GM12878 (cell line): ENCODE data around the gene ERC1. TPM values are rescaled to one million over a fixed set of nuclear protein-coding genes. Genes with fewer than 3 reads are reported as not detected.

Experiments
- ATAC-seq: fragments of 200-7000 bp; cut with Tn5 transposase; 3 replicates; pipeline ENCODE4 v1.9.1; 2020; ENCODE audit warnings: mild to moderate bottlenecking, moderate library complexity
- BruUV-seq: library from RNA; stranded (reverse); fragments of 400-500 nt; replicated peaks from 2 replicates; lab custom pipeline; 2021; lab: Mats Ljungman, UMichigan
- CTCF ChIA-PET: fragments of 300-600 bp; sonication (Branson Sonifier 250); formaldehyde crosslinking; extraction: SDS; loops from one replicate; lab custom pipeline; 2021; ENCODE audit warnings: inconsistent platforms; lab: Yijun Ruan, JAX
- POLR2A ChIA-PET: fragments of 350-600 bp; formaldehyde crosslinking; extraction: SDS; loops from one replicate; lab custom pipeline; 2021; ENCODE audit warnings: inconsistent platforms; lab: Charles Lee
- RAD21 ChIA-PET: fragments of 300-600 bp; sonication (Branson Sonifier 250); formaldehyde crosslinking; loops from one replicate; lab custom pipeline; 2023; ENCODE audit warnings: antibody characterized with exemption; ENCODE audit not compliant: unreplicated experiment; lab: Charles Lee
- SMC1A ChIA-PET: fragments of 300-600 bp; sonication (Branson Sonifier 250); formaldehyde crosslinking; loops from one replicate; lab custom pipeline; 2023; ENCODE audit not compliant: unreplicated experiment, uncharacterized antibody; lab: Charles Lee
- DNase-seq: peaks from one replicate; pipeline ENCODE4 v3.0.0-alpha.2; 2011; ENCODE audit warnings: low read depth, low spot score
- FAIRE-seq: peaks from 3 replicates; lab custom pipeline; 2011; peaks lifted over from hg19 to GRCh38; lab: Jason Lieb, UNC
- H2AFZ ChIP-seq: 2 replicates; pipeline ENCODE4 v1.6.0; 2011; ENCODE audit warnings: low read depth, low read length, control low read depth; ENCODE audit not compliant: control insufficient read depth
- H3K27ac ChIP-seq: 2 replicates; pipeline ENCODE4 v1.5.1; 2011; ENCODE audit warnings: control low read depth; ENCODE audit not compliant: control insufficient read depth, insufficient read depth
- H3K27me3 ChIP-seq, 2 experiments: replicated peaks in 1 of 2; 2 replicates each; pipeline versions ENCODE4 v1.6.0 to v1.6.1; 2011; ENCODE audit warnings: low read length in 1 of 2; ENCODE audit not compliant: control insufficient read depth in 2 of 2, insufficient read depth in 2 of 2
- H3K36me3 ChIP-seq, 2 experiments: 2 replicates each; pipeline ENCODE4 v1.5.1; 2011; ENCODE audit warnings: low read length in 1 of 2; ENCODE audit not compliant: control insufficient read depth in 2 of 2, insufficient read depth in 2 of 2
- H3K4me1 ChIP-seq: 2 replicates; pipeline ENCODE4 v1.6.1; 2011; ENCODE audit warnings: mild to moderate bottlenecking, low read length, moderate library complexity, mixed read lengths; ENCODE audit not compliant: control insufficient read depth, insufficient read depth
- H3K4me2 ChIP-seq: 2 replicates; pipeline ENCODE4 v1.6.0; 2011; ENCODE audit warnings: control low read depth; ENCODE audit not compliant: control insufficient read depth, insufficient read depth
- H3K4me3 ChIP-seq: fragments of 200-600 bp; sonication (generic); 2 replicates; pipeline ENCODE4 v1.5.1; 2016
- H3K79me2 ChIP-seq: 2 replicates; pipeline ENCODE4 v1.6.0; 2011; ENCODE audit warnings: low read length; ENCODE audit not compliant: control insufficient read depth, insufficient read depth
- H3K9ac ChIP-seq: 2 replicates; pipeline ENCODE4 v1.8.0; 2011; ENCODE audit warnings: low read length, control low read depth, mixed read lengths; ENCODE audit not compliant: control insufficient read depth, insufficient read depth
- H3K9me3 ChIP-seq: replicated peaks from 3 replicates; pipeline ENCODE4 v1.5.1; 2011; ENCODE audit warnings: mild to moderate bottlenecking, low read length; ENCODE audit not compliant: control insufficient read depth, insufficient read depth
- H4K20me1 ChIP-seq: 2 replicates; pipeline ENCODE4 v1.6.0; 2011; ENCODE audit not compliant: control insufficient read depth, insufficient read depth
- STAT1 ChIP-seq: fragments of 450-650 bp; conservative IDR thresholded peaks from 2 replicates; pipeline ENCODE4 v1.6.1; 2014; ENCODE audit warnings: antibody characterized with exemption, mild to moderate bottlenecking
- TCF12 ChIP-seq: IDR thresholded peaks from 2 replicates; pipeline ENCODE4 v1.6.1; 2011; ENCODE audit warnings: low read depth, mild to moderate bottlenecking, low read length
- ZBED1 ChIP-seq: IDR thresholded peaks from 2 replicates; pipeline ENCODE4 v1.6.1; 2016; ENCODE audit warnings: borderline replicate concordance
- ZNF622 ChIP-seq: fragments of 450-650 bp; IDR thresholded peaks from 2 replicates; pipeline ENCODE4 v1.6.1; 2017; ENCODE audit warnings: mild to moderate bottlenecking, inconsistent platforms
- WGBS: methylation state at CpG from one replicate; pipeline ENCODE4 v1.1.6; 2016; ENCODE audit warnings: low lambda C conversion rate; ENCODE audit not compliant: insufficient replicate concordance, insufficient coverage; ENCODE audit errors: missing lambda C conversion rate; 5-methylcytosine and 5-hydroxymethylcytosine counted together
- in situ Hi-C: fragments of 300-500 bp; cut with MboI; formaldehyde crosslinking; loops from 9 replicates; pipeline ENCODE4 v1.14.3; 2018; ENCODE audit warnings: mixed read lengths
- intact Hi-C: fragments of 100-400 bp; cut with micrococcal nuclease; formaldehyde crosslinking; loops from one replicate; pipeline ENCODE4 v1.14.2; 2022; ENCODE audit not compliant: unreplicated experiment
- polyA plus RNA-seq, 11 experiments: library from polyadenylated mRNA; depleted of rRNA in 4 of 11; unstranded in 6 of 11; stranded (reverse) in 5 of 11; fragments of >200 nt; fragmentation: Nextera tagmentation in 4 of 11; fragmentation: Illumina TruSeq in 1 of 11; extraction: Ambion mirVana in 4 of 11; extraction: Trizol in 1 of 11; gene quantifications; 1 replicate in 1 of 11; 2 replicates in 10 of 11; pipeline versions ENCODE4 v1.2.1 to v1.2.3, GENCODE V29; 2011 to 2016; ENCODE audit warnings: inconsistent platforms in 2 of 11, missing spikeins in 2 of 11, low read depth in 1 of 11
- total RNA-seq, 4 experiments: library from RNA; depleted of rRNA in 3 of 4; stranded (reverse); fragments of >200 nt in 3 of 4; fragmentation: Illumina TruSeq in 1 of 4; extraction: Trizol in 1 of 4; gene quantifications; 2 replicates each; pipeline versions ENCODE4 v1.2.1 to v1.2.3, GENCODE V29; 2013 to 2021
- TF ChIP-seq, protein P1 (sequence below): fragments of 450-650 bp; IDR thresholded peaks from 2 replicates; pipeline ENCODE4 v1.6.1; 2017; ENCODE audit warnings: mild to moderate bottlenecking, moderate library complexity
- TF ChIP-seq, protein P2 (sequence below): fragments of 450-650 bp; IDR thresholded peaks from 2 replicates; pipeline ENCODE4 v1.6.1; 2017; ENCODE audit warnings: mild to moderate bottlenecking
- TF ChIP-seq, protein P3 (sequence below): fragments of 450-650 bp; formaldehyde crosslinking; IDR thresholded peaks from 2 replicates; pipeline ENCODE4 v1.5.0; 2022; ENCODE audit warnings: mild to moderate bottlenecking, missing genetic modification characterization

Gene ERC1
- total and polyA plus RNA-seq, 10 of the 15 experiments (the other 5 are each of a cell fraction or from before 2014, with no cell fraction given): 0.75 to 8.0 (median 5.0) TPM

DNA sequence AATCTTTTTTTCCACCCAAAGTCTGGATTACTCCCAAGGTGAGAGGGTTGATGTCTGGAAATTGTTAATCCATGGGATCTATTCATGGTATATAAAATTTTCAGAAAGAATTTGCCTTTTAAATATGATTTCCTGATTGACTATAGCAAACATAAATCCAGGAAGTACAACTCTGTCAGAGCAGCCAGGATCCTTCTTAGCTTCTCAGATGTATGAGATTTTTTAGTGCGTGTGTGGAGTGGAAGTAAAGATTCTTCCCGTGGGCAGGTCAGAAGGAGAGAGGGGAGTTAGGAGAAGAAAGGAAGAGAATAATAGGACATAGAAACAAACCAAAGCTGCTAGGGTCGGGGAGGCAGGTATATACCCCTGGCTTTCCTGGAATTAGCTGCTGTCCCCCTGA lies 444.0 kb downstream of the ERC1 start:
- intact Hi-C loops: no loop called here
- no peak for FAIRE-seq

More for the DNA sequence above, 444.0 kb downstream of the ERC1 start:
- ATAC-seq: no peak
- DNase-seq: no peak
- no peaks in the 10 kb centered on the region for H3K36me3 ChIP-seq
- H4K20me1 ChIP-seq: no peaks in the 10 kb centered on the region
- H3K27me3 ChIP-seq: no peaks in the 10 kb centered on the region
- no peak overlapping the region for H3K9ac ChIP-seq
- no peak overlapping the region for H3K4me2 ChIP-seq
- no peaks in the 10 kb centered on the region for H3K4me1 ChIP-seq
- SMC1A ChIA-PET: interaction anchor here (0.8 to 2.0 kb wide), 3 partner anchors 9 to 282 kb away, joined by 4 to 6 read pairs (median 5); no protein-coding TSS in a partner anchor
- no peaks in the 10 kb centered on the region for H3K79me2 ChIP-seq
- no peak overlapping the region for H3K4me3 ChIP-seq
- RAD21 ChIA-PET: interaction anchor here (1.2 kb wide), 1 partner anchor 317 kb away, joined by 4 read pairs; no protein-coding TSS in a partner anchor
- BruUV-seq: no TSS peak
- no peak for TF ChIP-seq ZNF622
- TF ChIP-seq, protein P1, sequence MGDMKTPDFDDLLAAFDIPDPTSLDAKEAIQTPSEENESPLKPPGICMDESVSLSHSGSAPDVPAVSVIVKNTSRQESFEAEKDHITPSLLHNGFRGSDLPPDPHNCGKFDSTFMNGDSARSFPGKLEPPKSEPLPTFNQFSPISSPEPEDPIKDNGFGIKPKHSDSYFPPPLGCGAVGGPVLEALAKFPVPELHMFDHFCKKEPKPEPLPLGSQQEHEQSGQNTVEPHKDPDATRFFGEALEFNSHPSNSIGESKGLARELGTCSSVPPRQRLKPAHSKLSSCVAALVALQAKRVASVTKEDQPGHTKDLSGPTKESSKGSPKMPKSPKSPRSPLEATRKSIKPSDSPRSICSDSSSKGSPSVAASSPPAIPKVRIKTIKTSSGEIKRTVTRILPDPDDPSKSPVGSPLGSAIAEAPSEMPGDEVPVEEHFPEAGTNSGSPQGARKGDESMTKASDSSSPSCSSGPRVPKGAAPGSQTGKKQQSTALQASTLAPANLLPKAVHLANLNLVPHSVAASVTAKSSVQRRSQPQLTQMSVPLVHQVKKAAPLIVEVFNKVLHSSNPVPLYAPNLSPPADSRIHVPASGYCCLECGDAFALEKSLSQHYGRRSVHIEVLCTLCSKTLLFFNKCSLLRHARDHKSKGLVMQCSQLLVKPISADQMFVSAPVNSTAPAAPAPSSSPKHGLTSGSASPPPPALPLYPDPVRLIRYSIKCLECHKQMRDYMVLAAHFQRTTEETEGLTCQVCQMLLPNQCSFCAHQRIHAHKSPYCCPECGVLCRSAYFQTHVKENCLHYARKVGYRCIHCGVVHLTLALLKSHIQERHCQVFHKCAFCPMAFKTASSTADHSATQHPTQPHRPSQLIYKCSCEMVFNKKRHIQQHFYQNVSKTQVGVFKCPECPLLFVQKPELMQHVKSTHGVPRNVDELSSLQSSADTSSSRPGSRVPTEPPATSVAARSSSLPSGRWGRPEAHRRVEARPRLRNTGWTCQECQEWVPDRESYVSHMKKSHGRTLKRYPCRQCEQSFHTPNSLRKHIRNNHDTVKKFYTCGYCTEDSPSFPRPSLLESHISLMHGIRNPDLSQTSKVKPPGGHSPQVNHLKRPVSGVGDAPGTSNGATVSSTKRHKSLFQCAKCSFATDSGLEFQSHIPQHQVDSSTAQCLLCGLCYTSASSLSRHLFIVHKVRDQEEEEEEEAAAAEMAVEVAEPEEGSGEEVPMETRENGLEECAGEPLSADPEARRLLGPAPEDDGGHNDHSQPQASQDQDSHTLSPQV: no peak
- no peak for TF ChIP-seq TCF12
- TF ChIP-seq, protein P2, sequence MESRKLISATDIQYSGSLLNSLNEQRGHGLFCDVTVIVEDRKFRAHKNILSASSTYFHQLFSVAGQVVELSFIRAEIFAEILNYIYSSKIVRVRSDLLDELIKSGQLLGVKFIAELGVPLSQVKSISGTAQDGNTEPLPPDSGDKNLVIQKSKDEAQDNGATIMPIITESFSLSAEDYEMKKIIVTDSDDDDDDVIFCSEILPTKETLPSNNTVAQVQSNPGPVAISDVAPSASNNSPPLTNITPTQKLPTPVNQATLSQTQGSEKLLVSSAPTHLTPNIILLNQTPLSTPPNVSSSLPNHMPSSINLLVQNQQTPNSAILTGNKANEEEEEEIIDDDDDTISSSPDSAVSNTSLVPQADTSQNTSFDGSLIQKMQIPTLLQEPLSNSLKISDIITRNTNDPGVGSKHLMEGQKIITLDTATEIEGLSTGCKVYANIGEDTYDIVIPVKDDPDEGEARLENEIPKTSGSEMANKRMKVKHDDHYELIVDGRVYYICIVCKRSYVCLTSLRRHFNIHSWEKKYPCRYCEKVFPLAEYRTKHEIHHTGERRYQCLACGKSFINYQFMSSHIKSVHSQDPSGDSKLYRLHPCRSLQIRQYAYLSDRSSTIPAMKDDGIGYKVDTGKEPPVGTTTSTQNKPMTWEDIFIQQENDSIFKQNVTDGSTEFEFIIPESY: no peak
- TF ChIP-seq STAT1: no peak
- TF ChIP-seq ZBED1: no peak
- TF ChIP-seq, protein P3, sequence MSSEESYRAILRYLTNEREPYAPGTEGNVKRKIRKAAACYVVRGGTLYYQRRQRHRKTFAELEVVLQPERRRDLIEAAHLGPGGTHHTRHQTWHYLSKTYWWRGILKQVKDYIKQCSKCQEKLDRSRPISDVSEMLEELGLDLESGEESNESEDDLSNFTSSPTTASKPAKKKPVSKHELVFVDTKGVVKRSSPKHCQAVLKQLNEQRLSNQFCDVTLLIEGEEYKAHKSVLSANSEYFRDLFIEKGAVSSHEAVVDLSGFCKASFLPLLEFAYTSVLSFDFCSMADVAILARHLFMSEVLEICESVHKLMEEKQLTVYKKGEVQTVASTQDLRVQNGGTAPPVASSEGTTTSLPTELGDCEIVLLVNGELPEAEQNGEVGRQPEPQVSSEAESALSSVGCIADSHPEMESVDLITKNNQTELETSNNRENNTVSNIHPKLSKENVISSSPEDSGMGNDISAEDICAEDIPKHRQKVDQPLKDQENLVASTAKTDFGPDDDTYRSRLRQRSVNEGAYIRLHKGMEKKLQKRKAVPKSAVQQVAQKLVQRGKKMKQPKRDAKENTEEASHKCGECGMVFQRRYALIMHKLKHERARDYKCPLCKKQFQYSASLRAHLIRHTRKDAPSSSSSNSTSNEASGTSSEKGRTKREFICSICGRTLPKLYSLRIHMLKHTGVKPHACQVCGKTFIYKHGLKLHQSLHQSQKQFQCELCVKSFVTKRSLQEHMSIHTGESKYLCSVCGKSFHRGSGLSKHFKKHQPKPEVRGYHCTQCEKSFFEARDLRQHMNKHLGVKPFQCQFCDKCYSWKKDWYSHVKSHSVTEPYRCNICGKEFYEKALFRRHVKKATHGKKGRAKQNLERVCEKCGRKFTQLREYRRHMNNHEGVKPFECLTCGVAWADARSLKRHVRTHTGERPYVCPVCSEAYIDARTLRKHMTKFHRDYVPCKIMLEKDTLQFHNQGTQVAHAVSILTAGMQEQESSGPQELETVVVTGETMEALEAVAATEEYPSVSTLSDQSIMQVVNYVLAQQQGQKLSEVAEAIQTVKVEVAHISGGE (CRISPR knock-in tag): no peak
- no peaks in the 10 kb centered on the region for H3K9me3 ChIP-seq
- no peak overlapping the region for H3K27ac ChIP-seq
- CTCF ChIA-PET: interaction anchor here (1.3 kb wide), 1 partner anchor 82 kb away, joined by 3 read pairs; no protein-coding TSS in a partner anchor
- 39% methylated on average over 3 of the region's 3 CpGs for WGBS
- no peak overlapping the region for H2AFZ ChIP-seq
- in situ Hi-C loops: no loop called here
- POLR2A ChIA-PET: interaction anchor here (0.6 to 0.9 kb wide), 3 partner anchors 10 to 93 kb away, joined by 3 to 6 read pairs (median 3); no protein-coding TSS in a partner anchor
